ENCODE results near the gene PROP1.

PROP1 gene

DNA sequence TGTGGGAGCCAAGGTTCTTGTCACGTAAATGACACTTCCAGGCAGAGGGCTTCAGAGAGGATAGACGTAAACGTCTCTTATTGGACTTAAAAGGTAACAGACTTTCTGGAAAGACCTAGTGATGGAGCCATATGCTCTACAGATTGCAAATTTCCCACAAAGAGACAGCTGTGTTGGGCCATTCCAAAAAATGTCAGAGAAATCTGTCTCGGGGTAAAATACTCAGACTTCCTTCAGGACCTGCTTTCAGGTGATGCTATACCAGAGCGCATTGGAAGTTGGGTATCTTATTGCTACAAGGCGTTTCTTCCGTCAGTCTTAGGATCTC, 29.2 kb downstream of the PROP1 start:
- TF ChIP-seq, protein P1, sequence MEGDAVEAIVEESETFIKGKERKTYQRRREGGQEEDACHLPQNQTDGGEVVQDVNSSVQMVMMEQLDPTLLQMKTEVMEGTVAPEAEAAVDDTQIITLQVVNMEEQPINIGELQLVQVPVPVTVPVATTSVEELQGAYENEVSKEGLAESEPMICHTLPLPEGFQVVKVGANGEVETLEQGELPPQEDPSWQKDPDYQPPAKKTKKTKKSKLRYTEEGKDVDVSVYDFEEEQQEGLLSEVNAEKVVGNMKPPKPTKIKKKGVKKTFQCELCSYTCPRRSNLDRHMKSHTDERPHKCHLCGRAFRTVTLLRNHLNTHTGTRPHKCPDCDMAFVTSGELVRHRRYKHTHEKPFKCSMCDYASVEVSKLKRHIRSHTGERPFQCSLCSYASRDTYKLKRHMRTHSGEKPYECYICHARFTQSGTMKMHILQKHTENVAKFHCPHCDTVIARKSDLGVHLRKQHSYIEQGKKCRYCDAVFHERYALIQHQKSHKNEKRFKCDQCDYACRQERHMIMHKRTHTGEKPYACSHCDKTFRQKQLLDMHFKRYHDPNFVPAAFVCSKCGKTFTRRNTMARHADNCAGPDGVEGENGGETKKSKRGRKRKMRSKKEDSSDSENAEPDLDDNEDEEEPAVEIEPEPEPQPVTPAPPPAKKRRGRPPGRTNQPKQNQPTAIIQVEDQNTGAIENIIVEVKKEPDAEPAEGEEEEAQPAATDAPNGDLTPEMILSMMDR (IDR thresholded peaks at IDR 0.05; ENCODE audit: extremely low read depth, insufficient read depth, missing control alignments), result no peak
- DNase-seq (ENCODE audit: low spot score), result no peak
- in situ Hi-C loops (cut with MboI; ENCODE audit: low pct_unique_long_range_greater_than_20kb, low sequenced_read_pairs, unreplicated experiment), result no loop called here

GRCh38 chr5:177966009-177966838, 29.8 kb downstream of the PROP1 start:
- DNase-seq (ENCODE audit: low spot score), result no peak
- TF ChIP-seq, protein P1 (IDR thresholded peaks at IDR 0.05; ENCODE audit: extremely low read depth, insufficient read depth, missing control alignments), result no peak
- in situ Hi-C loops (cut with MboI; ENCODE audit: low pct_unique_long_range_greater_than_20kb, low sequenced_read_pairs, unreplicated experiment), result no loop called here

DNA sequence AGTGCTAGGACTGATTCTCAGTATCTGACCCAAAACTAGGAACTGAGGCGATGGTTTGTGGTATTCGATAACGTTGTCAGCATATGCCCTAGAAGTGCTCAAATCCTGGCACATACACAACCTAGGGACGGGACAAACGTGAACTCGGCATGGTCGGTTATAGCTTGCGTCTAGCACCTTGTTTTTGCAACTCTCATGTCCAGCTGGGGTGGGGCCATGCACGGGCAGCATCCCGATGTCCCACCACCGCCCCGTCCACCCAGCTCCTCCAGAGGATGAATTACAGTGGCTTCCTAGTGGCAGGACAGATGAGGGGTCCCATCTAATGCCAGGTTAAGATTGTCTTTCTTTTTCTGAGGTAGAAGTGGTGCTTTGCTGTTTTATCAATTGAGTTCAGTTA, 31.6 kb downstream of the PROP1 start:
- in situ Hi-C loops (cut with MboI; ENCODE audit: low pct_unique_long_range_greater_than_20kb, low sequenced_read_pairs, unreplicated experiment), result no loop called here
- TF ChIP-seq, protein P1 (IDR thresholded peaks at IDR 0.05; ENCODE audit: extremely low read depth, insufficient read depth, missing control alignments), result no peak
- DNase-seq (ENCODE audit: low spot score), result no peak

GRCh38 chr5:177963966-177964365, 32.1 kb downstream of the PROP1 start:
- TF ChIP-seq, protein P1 (IDR thresholded peaks at IDR 0.05; ENCODE audit: extremely low read depth, insufficient read depth, missing control alignments), result no peak
- in situ Hi-C loops (cut with MboI; ENCODE audit: low pct_unique_long_range_greater_than_20kb, low sequenced_read_pairs, unreplicated experiment), result no loop called here
- no peak for DNase-seq (ENCODE audit: low spot score)

DNA sequence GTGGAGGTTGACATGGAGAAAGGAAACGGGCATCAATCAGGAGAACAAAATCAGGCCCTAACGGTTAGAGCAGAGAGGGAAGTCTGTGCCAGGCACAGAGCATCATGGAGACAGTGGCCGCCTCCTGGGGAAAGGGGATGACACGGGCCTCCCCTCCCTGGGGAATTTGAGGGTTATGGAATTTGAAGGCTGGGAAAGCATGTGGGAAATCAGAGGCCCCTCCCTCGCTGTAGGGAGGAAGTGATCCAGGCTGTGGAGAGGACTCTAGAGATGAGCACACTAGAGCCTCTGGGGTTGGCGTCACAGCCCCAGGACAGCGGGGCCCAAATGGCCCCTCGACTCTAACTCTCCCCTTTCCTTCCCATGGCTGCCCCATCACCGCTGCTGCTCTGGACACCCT, 36.7 kb downstream of the PROP1 start:
- no peak for DNase-seq (ENCODE audit: low spot score)
- TF ChIP-seq, protein P1 (IDR thresholded peaks at IDR 0.05; ENCODE audit: extremely low read depth, insufficient read depth, missing control alignments), result no peak
- in situ Hi-C loops (cut with MboI; ENCODE audit: low pct_unique_long_range_greater_than_20kb, low sequenced_read_pairs, unreplicated experiment), result no loop called here

DNA sequence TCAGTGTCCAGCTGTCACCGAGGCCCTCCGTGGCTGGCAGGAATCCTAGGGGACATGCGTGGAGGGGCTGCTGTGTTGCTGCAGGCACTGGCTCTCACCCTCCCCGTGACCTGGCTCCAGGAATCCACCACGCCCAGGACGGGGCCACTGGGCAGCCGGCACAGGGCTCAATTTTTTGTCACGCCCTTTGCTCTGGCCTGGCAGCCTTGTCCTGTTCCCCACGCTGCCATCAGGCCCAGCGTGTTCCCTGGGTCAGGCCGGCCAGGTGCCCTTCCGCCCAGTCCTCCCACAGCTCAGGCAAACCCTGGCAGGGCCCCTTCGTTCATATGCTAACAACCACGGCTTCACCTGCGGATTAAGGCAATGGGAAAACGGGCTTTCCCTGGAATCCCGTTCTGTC, 37.3 kb downstream of the PROP1 start:
- DNase-seq (ENCODE audit: low spot score), result no peak
- TF ChIP-seq, protein P1 (IDR thresholded peaks at IDR 0.05; ENCODE audit: extremely low read depth, insufficient read depth, missing control alignments), result no peak
- in situ Hi-C loops (cut with MboI; ENCODE audit: low pct_unique_long_range_greater_than_20kb, low sequenced_read_pairs, unreplicated experiment), result no loop called here

Data from GM13977 (cell line).